GM13976 (cell line): ENCODE data around the gene FIG4.

Experiments used
- DNase-seq: peaks from one replicate; pipeline ENCODE4 v3.0.0; 2012; ENCODE audit warnings: low spot score
- CTCF ChIP-seq: IDR thresholded peaks from 2 replicates; pipeline ENCODE4 v1.5.1; 2012; ENCODE audit warnings: borderline replicate concordance, mild to moderate bottlenecking; ENCODE audit not compliant: insufficient read depth; ENCODE audit errors: extremely low read depth, missing control alignments, control extremely low read depth
- in situ Hi-C: fragments of 300-500 bp; cut with MboI; formaldehyde crosslinking; loops from one replicate; pipeline ENCODE4 v1.12.0; 2022; ENCODE audit warnings: low sequenced_read_pairs, mixed read lengths, inconsistent platforms; ENCODE audit not compliant: unreplicated experiment

The FIG4 gene

GRCh38 chr6:109834595-109835437 is 143.7 kb downstream of the FIG4 start:
- no peak for DNase-seq
- in situ Hi-C loops: no loop called here
- TF ChIP-seq CTCF: no peak

- DNase-seq: no peak
- in situ Hi-C loops: no loop called here
- no peak for TF ChIP-seq CTCF
Observed at GRCh38 chr6:109840034-109840433, 148.9 kb downstream of the FIG4 start.

GRCh38 chr6:109840796-109841195 is 149.7 kb downstream of the FIG4 start:
- DNase-seq: no peak
- in situ Hi-C loops: no loop called here
- TF ChIP-seq CTCF: no peak

GRCh38 chr6:109841869-109842268 is 150.8 kb downstream of the FIG4 start:
- in situ Hi-C loops: no loop called here

GRCh38 chr6:109852713-109853112 is 161.6 kb downstream of the FIG4 start:
- DNase-seq: no peak

More at GRCh38 chr6:109841869-109842268, 150.8 kb downstream of the FIG4 start:
- no peak for TF ChIP-seq CTCF
- no peak for DNase-seq

GRCh38 chr6:109853426-109853825 is 162.3 kb downstream of the FIG4 start:
- DNase-seq: no peak
- in situ Hi-C loops: no loop called here
- no peak for TF ChIP-seq CTCF

More at GRCh38 chr6:109852713-109853112, 161.6 kb downstream of the FIG4 start:
- no peak for TF ChIP-seq CTCF
- in situ Hi-C loops: no loop called here

- TF ChIP-seq CTCF: no peak
- no peak for DNase-seq
- in situ Hi-C loops: no loop called here
Observed at GRCh38 chr6:109853951-109854350, 162.9 kb downstream of the FIG4 start.
